Measurements from ENCODE around the gene ALKBH3. TPM values are rescaled to one million over a fixed set of nuclear protein-coding genes. Genes with fewer than 3 reads are reported as not detected.

ALKBH3 gene
- total RNA-seq, 2 experiments from 2014 or later: 43.7 to 49.1 TPM

DNA sequence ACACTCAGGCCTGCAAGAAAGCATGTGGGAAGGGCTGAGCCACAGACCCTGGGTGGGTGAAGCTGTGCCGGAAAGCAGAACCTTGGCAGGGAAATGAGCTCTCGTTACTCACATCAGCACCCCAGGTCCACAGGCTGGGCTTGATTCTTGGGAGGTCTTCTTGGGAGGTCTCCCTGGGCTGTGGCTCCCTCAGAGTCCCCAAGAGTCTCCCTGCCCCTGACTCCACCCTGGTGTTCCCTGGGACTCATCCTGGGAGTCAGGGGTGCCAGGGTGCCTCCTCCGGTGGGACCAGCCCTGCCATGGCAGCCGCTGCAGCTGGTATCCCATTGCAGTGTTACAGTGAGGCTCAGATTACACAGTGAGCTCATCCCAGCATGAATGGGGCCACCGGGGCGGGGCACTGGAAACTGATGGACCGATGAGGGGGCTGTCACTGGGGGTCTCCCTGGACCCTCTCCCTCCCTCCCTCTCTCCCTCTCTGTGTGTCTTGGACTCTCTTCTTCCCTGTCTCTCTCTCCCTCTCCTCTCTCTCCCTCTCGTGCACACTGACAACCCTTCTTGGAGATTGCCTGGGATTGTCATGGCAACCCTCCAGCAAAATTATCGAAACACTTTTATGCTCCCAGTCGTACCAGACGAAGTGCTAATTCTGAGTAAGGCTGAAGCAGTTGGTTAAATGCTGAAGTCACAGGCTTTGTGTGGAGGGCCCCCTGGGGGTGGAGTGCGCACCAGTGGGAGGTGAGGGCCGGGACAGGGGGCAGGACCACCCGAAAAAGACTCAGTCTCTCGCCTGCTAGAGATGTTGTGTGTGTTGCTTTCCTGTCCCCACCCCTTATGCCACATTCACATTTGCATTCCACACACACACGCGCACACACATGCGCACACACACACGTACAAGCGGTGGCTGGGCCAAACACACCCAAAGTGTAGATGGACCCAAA is 53.2 kb downstream of the ALKBH3 start:
- ATAC-seq (no peak), DNase-seq (no peak)
- peaks cover 15% of the 10 kb centered on the region for H3K27me3 Mint-ChIP-seq (ENCODE audit: low read depth)
- peaks cover 13% of the 10 kb centered on the region for H3K4me1 Mint-ChIP-seq (ENCODE audit: low read depth)
- no peaks in the 10 kb centered on the region for H3K9me3 Mint-ChIP-seq (ENCODE audit: insufficient read depth)
- H3K36me3 Mint-ChIP-seq (ENCODE audit: low read depth): no peaks in the 10 kb centered on the region
- POLR2A ChIA-PET: no interaction called here
- no peak overlapping the region for H3K27ac Mint-ChIP-seq
- CTCF ChIA-PET: interaction anchor here (3.0 kb wide), 1 partner anchor 8 kb away, joined by 6 read pairs; the partner anchor contains the start of gene C11orf96
- no peak overlapping the region for H3K4me3 Mint-ChIP-seq

DNA sequence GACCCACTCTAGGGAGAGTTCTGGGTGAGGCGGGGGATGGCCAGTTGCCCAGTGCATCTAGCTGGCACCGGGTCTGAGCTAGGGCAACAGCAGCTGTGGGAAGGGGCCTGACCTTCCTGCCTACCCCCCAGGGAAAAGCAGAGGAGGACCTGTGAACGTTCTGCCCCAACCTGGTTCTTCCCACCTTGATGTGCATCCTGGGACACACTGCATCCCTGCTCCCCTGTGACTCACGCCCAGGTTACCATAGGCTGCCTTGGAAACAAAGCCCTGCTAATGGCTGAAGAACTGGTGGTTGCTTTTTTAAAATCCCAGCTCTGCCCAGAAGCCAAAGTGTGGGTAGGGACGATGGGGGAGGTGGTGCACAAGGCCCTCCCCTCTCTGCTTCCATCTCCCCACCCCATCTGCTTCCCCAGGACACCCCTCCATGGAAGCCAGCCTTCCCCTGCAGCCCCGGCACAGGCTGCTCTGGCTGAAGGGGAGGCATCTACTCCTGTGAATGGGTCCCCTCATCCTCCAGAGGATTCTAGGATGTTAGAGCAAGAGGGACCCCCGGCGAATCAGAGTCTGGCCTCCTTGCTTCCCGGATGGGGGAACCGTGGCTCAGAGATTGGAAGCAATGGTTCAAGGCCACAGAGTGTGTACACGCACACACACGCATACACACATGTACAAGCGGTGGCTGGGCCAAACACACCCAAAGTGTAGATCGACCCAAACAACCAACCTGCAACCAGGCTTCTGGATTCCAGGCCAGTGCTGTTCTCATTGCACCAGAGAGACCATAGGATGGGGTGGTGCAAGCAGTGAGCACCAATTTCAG is 54.2 kb downstream of the ALKBH3 start:
- CTCF ChIA-PET: no interaction called here
- peaks cover 13% of the 10 kb centered on the region for H3K4me1 Mint-ChIP-seq (ENCODE audit: low read depth)
- POLR2A ChIA-PET: no interaction called here
- ATAC-seq (no peak), DNase-seq (no peak)
- H3K27ac Mint-ChIP-seq: no peak overlapping the region
- no peak overlapping the region for H3K4me3 Mint-ChIP-seq
- H3K9me3 Mint-ChIP-seq (ENCODE audit: insufficient read depth): no peaks in the 10 kb centered on the region
- no peaks in the 10 kb centered on the region for H3K36me3 Mint-ChIP-seq (ENCODE audit: low read depth)
- peaks cover 20% of the 10 kb centered on the region for H3K27me3 Mint-ChIP-seq (ENCODE audit: low read depth)

DNA sequence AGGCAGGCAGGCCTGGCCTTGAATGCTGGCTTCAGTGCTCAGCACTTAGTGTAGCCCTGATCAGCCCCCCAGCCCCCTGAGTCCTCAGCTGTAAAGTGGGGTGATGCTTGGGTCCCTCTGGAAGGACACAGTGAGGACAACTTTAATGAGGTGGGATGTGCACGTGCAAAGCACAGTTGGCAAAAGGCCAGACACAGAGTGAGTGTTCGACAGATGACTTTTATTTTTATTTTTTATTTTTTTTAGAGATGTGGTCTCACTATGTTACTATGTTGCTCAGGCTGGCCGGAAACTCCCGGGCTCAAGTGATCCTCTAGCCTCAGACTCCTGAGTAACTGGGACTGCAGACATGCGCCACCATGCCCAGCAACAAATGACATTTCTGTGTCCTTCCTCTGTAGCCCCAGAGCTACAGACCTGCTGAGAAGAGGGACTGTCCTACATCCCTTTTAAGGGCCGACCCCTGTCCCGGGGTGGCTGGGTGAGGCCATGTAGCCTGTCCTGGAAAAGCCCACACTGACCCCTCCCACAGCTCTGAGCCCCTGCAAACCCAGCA is 54.9 kb downstream of the ALKBH3 start:
- no peak overlapping the region for H3K4me3 Mint-ChIP-seq
- CTCF ChIA-PET: no interaction called here
- POLR2A ChIA-PET: no interaction called here

DNA sequence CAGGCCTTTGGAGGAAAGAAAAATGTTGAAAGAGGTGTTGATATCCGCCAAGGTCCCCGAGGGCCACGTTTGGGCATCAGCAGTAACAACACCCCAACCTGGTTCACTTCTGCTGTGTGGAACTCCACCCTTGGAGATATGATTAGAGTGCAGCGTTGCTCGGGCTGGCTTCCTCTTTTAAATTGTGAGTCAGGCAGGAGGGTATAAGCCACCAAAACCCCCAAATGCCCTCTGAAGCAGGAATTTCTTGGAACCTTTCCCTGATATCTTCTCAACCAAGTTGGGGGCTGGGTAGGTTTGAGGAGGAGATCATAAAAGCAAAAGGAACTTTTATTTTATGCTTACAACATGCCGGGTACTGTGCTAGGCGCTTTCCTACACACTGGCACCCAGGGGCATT is 55.4 kb downstream of the ALKBH3 start:
- H3K27me3 Mint-ChIP-seq (ENCODE audit: low read depth): peaks cover 28% of the 10 kb centered on the region
- H3K4me3 Mint-ChIP-seq: no peak overlapping the region
- no peak for DNase-seq

More for the DNA sequence above, 54.9 kb downstream of the ALKBH3 start:
- Mint-ChIP-seq H3K27ac (no peak overlapping the region), H3K27me3 (ENCODE audit: low read depth) (peaks cover 22% of the 10 kb centered on the region), H3K4me1 (ENCODE audit: low read depth) (peaks cover 10% of the 10 kb centered on the region), H3K9me3 (ENCODE audit: insufficient read depth) (no peaks in the 10 kb centered on the region), H3K36me3 (ENCODE audit: low read depth) (no peaks in the 10 kb centered on the region)
- DNase-seq (no peak), ATAC-seq (no peak)

DNA sequence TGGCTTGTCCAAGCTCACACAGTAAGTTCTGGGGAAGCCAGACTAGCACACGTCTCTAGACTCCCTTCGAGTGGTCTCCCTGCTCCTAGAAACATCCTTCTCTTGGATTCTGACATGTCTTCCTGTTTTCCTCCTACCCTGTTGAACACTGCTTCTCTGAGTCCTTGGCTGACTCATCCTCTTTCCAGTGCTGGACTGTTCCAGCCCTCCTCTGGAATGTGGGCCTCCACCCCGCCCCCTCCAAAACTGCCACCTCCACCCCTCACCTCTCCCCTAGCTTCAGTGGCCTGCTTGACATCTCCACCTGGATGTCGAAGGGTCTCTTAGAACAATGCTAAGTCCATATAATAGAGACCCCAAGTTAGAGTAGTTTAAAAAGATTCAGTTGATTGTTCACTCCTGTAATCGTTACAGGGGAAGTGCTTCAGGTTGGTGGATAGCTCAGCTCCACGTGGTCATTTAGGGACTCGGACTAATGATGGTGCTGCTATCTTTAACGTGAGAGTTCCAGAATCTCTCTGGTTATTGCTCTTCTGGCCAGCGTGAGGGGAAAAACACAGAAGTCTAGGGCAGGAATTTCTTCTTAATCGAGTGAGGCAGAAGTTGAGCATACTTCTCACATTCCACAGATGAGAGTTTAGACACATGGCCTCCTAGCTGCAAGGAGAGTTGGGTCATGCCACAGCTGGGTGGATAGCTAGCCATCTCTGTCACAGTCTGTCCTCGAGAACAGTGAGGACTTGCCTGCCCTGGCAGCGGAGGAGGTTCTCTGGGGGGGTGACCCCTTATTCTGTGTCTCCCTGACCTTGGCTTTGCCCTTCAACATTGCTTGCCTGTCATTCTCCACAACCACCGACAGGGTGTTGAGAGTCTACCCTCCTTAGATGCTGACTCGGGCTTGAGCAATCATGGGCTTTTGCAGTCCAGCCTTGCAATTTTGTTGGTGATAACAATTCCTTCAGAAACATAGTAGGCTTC is 57.1 kb downstream of the ALKBH3 start:
- Mint-ChIP-seq H3K4me3 (no peak overlapping the region), H3K27me3 (ENCODE audit: low read depth) (peaks cover 37% of the 10 kb centered on the region), H3K36me3 (ENCODE audit: low read depth) (no peaks in the 10 kb centered on the region), H3K9me3 (ENCODE audit: insufficient read depth) (no peaks in the 10 kb centered on the region), H3K4me1 (ENCODE audit: low read depth) (peaks cover 4% of the 10 kb centered on the region), H3K27ac (no peak overlapping the region)
- ChIA-PET POLR2A (no interaction called here), CTCF (no interaction called here)
- DNase-seq (no peak), ATAC-seq (no peak)

More for the DNA sequence above, 55.4 kb downstream of the ALKBH3 start:
- peaks cover 4% of the 10 kb centered on the region for H3K4me1 Mint-ChIP-seq (ENCODE audit: low read depth)
- CTCF ChIA-PET: no interaction called here
- POLR2A ChIA-PET: interaction anchor here (1.0 kb wide), 1 partner anchor 9 kb away, joined by 3 read pairs; no protein-coding TSS in a partner anchor
- H3K36me3 Mint-ChIP-seq (ENCODE audit: low read depth): no peaks in the 10 kb centered on the region
- H3K9me3 Mint-ChIP-seq (ENCODE audit: insufficient read depth): no peaks in the 10 kb centered on the region
- ATAC-seq: no peak
- no peak overlapping the region for H3K27ac Mint-ChIP-seq

DNA sequence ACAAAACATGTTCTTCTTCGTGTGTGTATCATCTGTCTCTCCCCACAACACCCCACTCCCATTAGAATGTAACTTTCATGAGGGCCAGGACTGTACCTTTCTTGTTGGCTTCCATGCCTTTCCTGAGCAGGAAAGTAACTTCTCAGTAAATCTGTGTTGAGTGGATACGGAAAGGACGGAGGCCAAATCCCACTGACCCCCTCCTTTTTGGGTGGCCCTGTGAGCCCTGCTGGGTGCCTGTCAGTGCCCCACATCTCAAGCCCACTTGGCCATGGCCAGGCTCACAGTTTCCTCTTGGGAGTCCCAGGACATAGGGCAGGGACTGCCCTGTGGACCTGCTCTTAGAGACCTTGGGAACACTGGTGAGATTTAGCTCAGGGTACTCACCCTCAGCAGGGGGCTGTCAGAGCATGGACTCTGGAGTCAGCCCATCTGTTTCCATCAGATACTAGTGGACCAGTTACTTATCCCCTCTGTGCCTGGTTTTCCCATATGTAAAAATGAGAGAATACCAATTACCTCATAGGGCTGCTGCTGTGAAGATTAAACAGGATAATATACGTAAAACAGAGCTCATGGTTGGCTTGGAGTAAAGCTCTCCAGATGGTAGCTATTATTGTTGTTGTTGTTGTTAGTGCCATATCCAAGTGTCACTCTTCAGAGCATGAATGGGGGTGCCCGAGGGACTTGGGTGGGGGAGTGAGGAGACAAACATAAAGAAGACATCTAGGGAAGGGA is 60.8 kb downstream of the ALKBH3 start:
- ChIA-PET CTCF (interaction anchor here (1.3 to 2.9 kb wide), 4 partner anchors 9 to 127 kb away, joined by 3 to 15 read pairs (median 5); partner anchors contain the start of gene ALKBH3), POLR2A (interaction anchor here (0.9 kb wide), 1 partner anchor 11 kb away, joined by 3 read pairs; no protein-coding TSS in a partner anchor)
- DNase-seq: no peak
- Mint-ChIP-seq H3K36me3 (ENCODE audit: low read depth) (peaks cover 5% of the 10 kb centered on the region), H3K27me3 (ENCODE audit: low read depth) (peaks cover 62% of the 10 kb centered on the region), H3K4me3 (peak overlapping the region; percentile 76), H3K27ac (peak overlapping the region; percentile 32), H3K9me3 (ENCODE audit: insufficient read depth) (no peaks in the 10 kb centered on the region), H3K4me1 (ENCODE audit: low read depth) (peaks cover 20% of the 10 kb centered on the region)
- ATAC-seq: no peak

DNA sequence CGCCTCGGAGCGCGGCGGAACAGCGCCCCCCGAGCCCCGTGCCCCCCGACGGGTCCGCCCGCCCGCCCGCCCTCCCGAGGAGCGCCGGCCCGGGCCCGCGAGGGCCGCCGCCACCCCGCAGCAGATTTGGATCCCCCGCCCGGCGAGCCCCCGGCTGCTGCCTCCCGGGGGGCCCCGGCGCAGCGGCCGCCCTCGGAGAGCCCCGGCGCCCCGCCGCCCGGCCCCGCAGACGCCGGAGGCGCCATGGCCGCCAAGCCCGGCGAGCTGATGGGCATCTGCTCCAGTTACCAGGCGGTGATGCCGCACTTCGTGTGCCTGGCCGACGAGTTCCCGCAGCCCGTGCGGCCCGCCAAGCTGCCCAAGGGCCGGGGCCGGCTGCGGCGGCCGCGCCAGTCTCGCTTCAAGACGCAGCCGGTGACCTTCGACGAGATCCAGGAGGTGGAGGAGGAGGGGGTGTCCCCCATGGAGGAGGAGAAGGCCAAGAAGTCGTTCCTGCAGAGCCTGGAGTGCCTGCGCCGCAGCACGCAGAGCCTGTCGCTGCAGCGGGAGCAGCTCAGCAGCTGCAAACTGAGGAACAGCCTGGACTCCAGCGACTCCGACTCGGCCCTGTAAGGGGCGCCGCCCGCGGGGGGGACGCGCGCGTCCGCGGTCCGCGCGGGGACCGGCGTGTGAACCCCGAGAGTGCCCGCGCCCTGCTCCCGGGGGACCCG is 62.2 kb downstream of the ALKBH3 start:
- Mint-ChIP-seq H3K36me3 (ENCODE audit: low read depth) (peaks cover 5% of the 10 kb centered on the region), H3K27me3 (ENCODE audit: low read depth) (peaks cover 61% of the 10 kb centered on the region), H3K9me3 (ENCODE audit: insufficient read depth) (no peaks in the 10 kb centered on the region), H3K4me1 (ENCODE audit: low read depth) (peaks cover 20% of the 10 kb centered on the region), H3K27ac (no peak overlapping the region), H3K4me3 (peak overlapping the region; percentile 66)
- ChIA-PET CTCF (interaction anchor here (1.2 to 8.5 kb wide), 7 partner anchors 10 to 126 kb away, joined by 3 to 46 read pairs (median 4); partner anchors contain the start of gene ALKBH3), POLR2A (interaction anchor here (0.9 kb wide), 2 partner anchors 12 to 54 kb away, joined by 3 read pairs; no protein-coding TSS in a partner anchor)
- DNase-seq: no peak
- ATAC-seq: peak; percentile 30

DNA sequence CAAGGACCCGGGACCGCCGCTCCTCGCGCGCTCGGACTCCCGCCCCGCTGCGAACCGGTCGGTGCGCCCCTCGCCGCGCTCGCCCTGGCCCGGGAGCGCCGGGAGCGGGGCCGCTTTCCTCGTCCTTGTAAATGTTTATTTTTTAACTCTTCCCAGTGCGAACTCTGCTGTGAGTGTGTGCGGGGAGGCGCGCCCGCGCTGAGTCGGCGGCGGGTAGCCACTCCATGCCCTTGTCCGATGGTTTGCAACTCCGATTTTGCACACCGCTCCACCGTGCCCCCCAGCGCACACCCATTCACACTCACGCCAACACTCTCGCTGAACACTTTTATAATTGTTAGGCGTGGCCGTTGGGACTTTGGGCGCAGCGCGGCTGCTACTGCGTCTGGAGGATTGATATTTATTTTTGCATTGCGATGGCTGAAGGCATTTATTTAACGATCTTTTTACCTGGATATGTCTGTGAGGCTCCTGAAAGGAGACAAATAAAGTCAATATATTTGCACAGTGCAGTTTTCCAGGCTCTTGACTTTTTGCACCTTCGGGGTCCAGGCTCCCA is 62.8 kb downstream of the ALKBH3 start:
- ChIA-PET POLR2A (interaction anchor here (0.7 to 0.9 kb wide), 2 partner anchors 55 to 281 kb away, joined by 3 read pairs; no protein-coding TSS in a partner anchor), CTCF (interaction anchor here (1.2 to 8.5 kb wide), 3 partner anchors 20 to 62 kb away, joined by 3 to 46 read pairs (median 4); no protein-coding TSS in a partner anchor)
- H3K4me3 Mint-ChIP-seq: peak overlapping the region; percentile 85
- no peak overlapping the region for H3K27ac Mint-ChIP-seq
- ATAC-seq: no peak
- peaks cover 20% of the 10 kb centered on the region for H3K4me1 Mint-ChIP-seq (ENCODE audit: low read depth)
- H3K36me3 Mint-ChIP-seq (ENCODE audit: low read depth): peaks cover 5% of the 10 kb centered on the region
- H3K9me3 Mint-ChIP-seq (ENCODE audit: insufficient read depth): no peaks in the 10 kb centered on the region
- no peak for DNase-seq
- H3K27me3 Mint-ChIP-seq (ENCODE audit: low read depth): peaks cover 56% of the 10 kb centered on the region

DNA sequence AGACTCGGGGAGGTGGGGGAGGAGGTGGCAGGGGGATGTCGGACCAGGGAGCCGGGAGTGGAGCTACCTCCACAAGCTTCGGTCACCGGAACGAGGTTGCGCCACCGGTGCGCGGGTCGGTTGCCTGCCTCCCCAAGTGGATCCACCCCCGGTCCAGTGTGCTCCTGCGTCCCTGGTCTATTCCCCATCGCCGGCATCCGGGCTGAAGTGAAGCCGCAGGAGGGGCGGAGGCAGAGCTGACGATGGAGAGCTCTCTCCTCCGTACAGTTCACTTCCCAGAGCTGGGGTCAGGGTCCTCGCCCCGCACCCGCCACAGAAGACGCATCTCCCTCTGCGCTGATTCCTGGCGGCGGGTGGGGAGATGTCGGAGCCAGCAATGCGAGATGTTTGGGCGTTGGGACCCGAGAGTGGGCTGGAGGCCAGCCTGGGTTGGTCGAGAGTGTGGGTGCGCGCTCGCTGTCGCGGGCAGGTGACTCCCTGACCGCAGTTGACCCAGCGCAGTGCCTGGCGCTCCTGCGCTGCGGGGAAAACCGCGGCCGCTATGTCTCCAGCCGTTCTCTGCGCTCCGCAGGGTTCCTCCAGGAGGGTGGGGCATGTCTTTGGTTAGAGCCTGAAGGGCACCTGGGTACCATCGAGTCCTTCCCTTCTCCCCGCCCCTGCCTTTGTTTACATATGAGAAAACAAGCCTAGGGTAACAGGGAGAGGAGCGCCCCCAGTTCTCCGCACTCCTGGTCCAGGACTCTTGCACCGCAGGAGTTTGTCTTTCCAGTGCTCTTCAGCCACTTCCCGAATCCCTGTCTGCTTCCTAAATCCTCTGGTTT is 63.5 kb downstream of the ALKBH3 start:
- Mint-ChIP-seq H3K36me3 (ENCODE audit: low read depth) (peaks cover 5% of the 10 kb centered on the region), H3K9me3 (ENCODE audit: insufficient read depth) (no peaks in the 10 kb centered on the region), H3K27ac (no peak overlapping the region), H3K4me3 (peak overlapping the region; percentile 85), H3K4me1 (ENCODE audit: low read depth) (peaks cover 20% of the 10 kb centered on the region), H3K27me3 (ENCODE audit: low read depth) (peaks cover 56% of the 10 kb centered on the region)
- ChIA-PET POLR2A (interaction anchor here (0.6 to 0.7 kb wide), 2 partner anchors 102 to 282 kb away, joined by 3 to 4 read pairs; no protein-coding TSS in a partner anchor), CTCF (interaction anchor here (1.0 to 8.5 kb wide), 5 partner anchors 28 to 118 kb away, joined by 3 to 46 read pairs (median 4); no protein-coding TSS in a partner anchor)
- no peak for DNase-seq
- ATAC-seq: peak; percentile 17

Data from activated CD8-positive, alpha-beta T cell treated with anti-CD3 and anti-CD28 coated beads, Interleukin-2, amount 10 ng/mL, durations not matched to agents 7 days and 5 days (primary cell).